B cell (primary cell): ENCODE results near the gene FAM229B.

Experiments used
- CTCF ChIP-seq: fragments of 200-600 bp; IDR thresholded peaks from one replicate; pipeline ENCODE4 v1.8.0; 2022; ENCODE audit warnings: antibody characterized with exemption, mild to moderate bottlenecking
- EZH2 ChIP-seq: IDR thresholded peaks from 2 replicates; pipeline ENCODE4 v1.6.1; 2012; ENCODE audit warnings: borderline replicate concordance, low read depth, mild to moderate bottlenecking, moderate library complexity, low read length; ENCODE audit not compliant: insufficient read depth, poor library complexity, severe bottlenecking

GRCh38 chr6:112040956-112041355, 46.4 kb upstream of the FAM229B start:
- no peak for TF ChIP-seq CTCF
- TF ChIP-seq EZH2, result no peak
